HFFc6 (cell line): ENCODE results near the gene EGFR. TPM values are rescaled to one million over a fixed set of nuclear protein-coding genes. Genes with fewer than 3 reads are reported as not detected.

ENCODE experiments used
- DNase-seq: peaks from one replicate; pipeline ENCODE4 v3.0.0-alpha.2; 2018
- H3K27ac Mint-ChIP-seq: 2 replicates; pipeline ENCODE4 v1.8.0; 2020; ENCODE audit warnings: mild to moderate bottlenecking, mixed read lengths
- H3K27me3 Mint-ChIP-seq: 2 replicates; pipeline ENCODE4 v1.8.0; 2021; ENCODE audit warnings: mild to moderate bottlenecking, moderate library complexity, mixed read lengths; ENCODE audit not compliant: insufficient read depth
- H3K36me3 Mint-ChIP-seq: 2 replicates; pipeline ENCODE4 v1.8.0; 2021; ENCODE audit warnings: low read depth, mixed read lengths
- H3K4me1 Mint-ChIP-seq: 2 replicates; pipeline ENCODE4 v1.8.0; 2020; ENCODE audit warnings: low read depth, mixed read lengths
- H3K4me3 Mint-ChIP-seq: 2 replicates; pipeline ENCODE4 v1.8.0; 2020; ENCODE audit warnings: mild to moderate bottlenecking, moderate library complexity, mixed read lengths
- H3K9me3 Mint-ChIP-seq: 2 replicates; pipeline ENCODE4 v1.8.0; 2020; ENCODE audit warnings: mild to moderate bottlenecking, mixed read lengths
- CTCF ChIP-seq: fragments of 200-600 bp; sonication (generic); IDR thresholded peaks from 2 replicates; pipeline ENCODE4 v1.5.0; 2021; ENCODE audit warnings: antibody characterized with exemption, mild to moderate bottlenecking
- total RNA-seq, 6 experiments: library from RNA; stranded (reverse); fragmentation: NEBNext Ultra II Directional; extraction: Animal tissue kit (Norgen Biotek cat#: 25700); gene quantifications; 2 replicates in 1 of 6; 3 replicates in 5 of 6; pipeline ENCODE4 v1.2.3, GENCODE V29; 2021

EGFR gene
- total RNA-seq, 6 experiments from 2014 or later = 69.9 to 87.2 (median 77.0) TPM

GRCh38 chr7:55150709-55151451, 132.1 kb downstream of the EGFR start:
- Mint-ChIP-seq H3K4me3 (no peak overlapping the region), H3K9me3 (no peaks in the 10 kb centered on the region), H3K27me3 (peaks cover 7% of the 10 kb centered on the region), H3K27ac (no peak overlapping the region), H3K4me1 (peaks cover 12% of the 10 kb centered on the region), H3K36me3 (peaks cover 55% of the 10 kb centered on the region)
- DNase-seq = no peak
- TF ChIP-seq CTCF = no peak

GRCh38 chr7:55152516-55152915, 133.7 kb downstream of the EGFR start:
- no peaks in the 10 kb centered on the region for H3K9me3 Mint-ChIP-seq
- no peak overlapping the region for H3K4me3 Mint-ChIP-seq
- no peak for TF ChIP-seq CTCF
- H3K27me3 Mint-ChIP-seq = peaks cover 11% of the 10 kb centered on the region
- H3K4me1 Mint-ChIP-seq = peaks cover 25% of the 10 kb centered on the region
- 0 out of 2 replicates have a peak overlapping the region, but pooled peaks have one; percentile 40 for H3K27ac Mint-ChIP-seq
- H3K36me3 Mint-ChIP-seq = peaks cover 50% of the 10 kb centered on the region
- no peak for DNase-seq

- H3K4me3 Mint-ChIP-seq = no peak overlapping the region
- H3K27me3 Mint-ChIP-seq = peaks cover 11% of the 10 kb centered on the region
- no peaks in the 10 kb centered on the region for H3K9me3 Mint-ChIP-seq
- peaks cover 41% of the 10 kb centered on the region for H3K4me1 Mint-ChIP-seq
- no peak for TF ChIP-seq CTCF
- no peak for DNase-seq
- no peak overlapping the region for H3K27ac Mint-ChIP-seq
- H3K36me3 Mint-ChIP-seq = peaks cover 55% of the 10 kb centered on the region
Measured at GRCh38 chr7:55154096-55154495, 135.3 kb downstream of the EGFR start.

GRCh38 chr7:55155351-55156117, 136.7 kb downstream of the EGFR start:
- TF ChIP-seq CTCF = no peak
- Mint-ChIP-seq H3K9me3 (no peaks in the 10 kb centered on the region), H3K4me1 (peaks cover 55% of the 10 kb centered on the region), H3K27me3 (peaks cover 13% of the 10 kb centered on the region), H3K4me3 (no peak overlapping the region), H3K27ac (peak overlapping the region; percentile 47; the same call in 1 of the 2 replicates), H3K36me3 (peaks cover 61% of the 10 kb centered on the region)
- DNase-seq = no peak

- peaks cover 10% of the 10 kb centered on the region for H3K27me3 Mint-ChIP-seq
- H3K36me3 Mint-ChIP-seq = peaks cover 55% of the 10 kb centered on the region
- DNase-seq = no peak
- H3K4me3 Mint-ChIP-seq = no peak overlapping the region; the same call in 1 of the 2 replicates
- no peaks in the 10 kb centered on the region for H3K9me3 Mint-ChIP-seq
- peaks cover 69% of the 10 kb centered on the region for H3K4me1 Mint-ChIP-seq
- no peak for TF ChIP-seq CTCF
- H3K27ac Mint-ChIP-seq = peak overlapping the region; percentile 92
Measured at GRCh38 chr7:55156919-55157763, 138.3 kb downstream of the EGFR start.
